Activated naive CD4-positive, alpha-beta T cell treated with anti-CD3 and anti-CD28 coated beads, Interleukin-2, amount 10 ng/mL, durations not matched to agents 7 days and 5 days (primary cell): ENCODE results near the gene AKT3.
"Not testable (repeated sequence)": the region's sequence is repeated elsewhere in the genome, so short reads cannot be mapped to it uniquely, and the experiment has no call there.

Source experiments
- CTCF ChIA-PET: fragments of 350-600 bp; sonication (Branson Sonifier 250); formaldehyde crosslinking; loops from one replicate; lab custom pipeline; 2021; ENCODE audit warnings: antibody characterized with exemption; lab: Charles Lee
- DNase-seq: peaks from one replicate; pipeline ENCODE4 v3.0.0-alpha.2; 2020
- H3K27ac Mint-ChIP-seq: one replicate; pipeline ENCODE4 v1.8.0; 2021; ENCODE audit warnings: mild to moderate bottlenecking, moderate library complexity, mixed read lengths
- H3K27me3 Mint-ChIP-seq: one replicate; pipeline ENCODE4 v1.8.0; 2021; ENCODE audit warnings: mild to moderate bottlenecking, mixed read lengths
- H3K36me3 Mint-ChIP-seq: one replicate; pipeline ENCODE4 v1.8.0; 2021; ENCODE audit warnings: mixed read lengths
- H3K4me1 Mint-ChIP-seq: one replicate; pipeline ENCODE4 v1.8.0; 2021; ENCODE audit warnings: mixed read lengths
- H3K4me3 Mint-ChIP-seq: one replicate; pipeline ENCODE4 v1.8.0; 2021; ENCODE audit warnings: mild to moderate bottlenecking, moderate library complexity, mixed read lengths
- H3K9me3 Mint-ChIP-seq: one replicate; pipeline ENCODE4 v1.8.0; 2021; ENCODE audit warnings: mixed read lengths

AKT3 gene

GRCh38 chr1:243649530-243649929, 200.5 kb downstream of the AKT3 start:
- not testable (repeated sequence) for H3K4me3 Mint-ChIP-seq

GRCh38 chr1:243646841-243647240, 203.2 kb downstream of the AKT3 start:
- Mint-ChIP-seq H3K27me3 (no peaks in the 10 kb centered on the region), H3K4me1 (no peaks in the 10 kb centered on the region), H3K27ac (no peak overlapping the region), H3K4me3 (no peak overlapping the region), H3K36me3 (peaks cover 3% of the 10 kb centered on the region), H3K9me3 (peaks cover 2% of the 10 kb centered on the region)
- DNase-seq = no peak
- CTCF ChIA-PET = no interaction called here

More at GRCh38 chr1:243649530-243649929, 200.5 kb downstream of the AKT3 start:
- H3K27me3 Mint-ChIP-seq, H3K4me1 Mint-ChIP-seq, CTCF ChIA-PET, H3K9me3 Mint-ChIP-seq, H3K27ac Mint-ChIP-seq, H3K36me3 Mint-ChIP-seq, DNase-seq: not testable (repeated sequence)

- no peaks in the 10 kb centered on the region for H3K27me3 Mint-ChIP-seq
- H3K36me3 Mint-ChIP-seq = peaks cover 6% of the 10 kb centered on the region
- DNase-seq = no peak
- CTCF ChIA-PET = no interaction called here
- H3K9me3 Mint-ChIP-seq = peaks cover 2% of the 10 kb centered on the region
- H3K4me1 Mint-ChIP-seq = no peaks in the 10 kb centered on the region
- no peak overlapping the region for H3K27ac Mint-ChIP-seq
- no peak overlapping the region for H3K4me3 Mint-ChIP-seq
Observed at GRCh38 chr1:243645281-243645680, 204.8 kb downstream of the AKT3 start.

- H3K9me3 Mint-ChIP-seq = no peaks in the 10 kb centered on the region
- no peak for DNase-seq
- CTCF ChIA-PET = no interaction called here
- no peaks in the 10 kb centered on the region for H3K27me3 Mint-ChIP-seq
- H3K27ac Mint-ChIP-seq = no peak overlapping the region
- peaks cover 4% of the 10 kb centered on the region for H3K36me3 Mint-ChIP-seq
- peaks cover 3% of the 10 kb centered on the region for H3K4me1 Mint-ChIP-seq
- H3K4me3 Mint-ChIP-seq = no peak overlapping the region
Observed at GRCh38 chr1:243642936-243643335, 207.1 kb downstream of the AKT3 start.

GRCh38 chr1:243639027-243639658, 210.9 kb downstream of the AKT3 start:
- Mint-ChIP-seq H3K4me1 (peaks cover 3% of the 10 kb centered on the region), H3K27me3 (no peaks in the 10 kb centered on the region), H3K9me3 (no peaks in the 10 kb centered on the region), H3K27ac (no peak overlapping the region), H3K36me3 (peaks cover 4% of the 10 kb centered on the region), H3K4me3 (no peak overlapping the region)
- no peak for DNase-seq
- CTCF ChIA-PET = no interaction called here

- H3K27ac Mint-ChIP-seq = no peak overlapping the region
- H3K9me3 Mint-ChIP-seq = no peaks in the 10 kb centered on the region
- no peaks in the 10 kb centered on the region for H3K27me3 Mint-ChIP-seq
- DNase-seq = no peak
- CTCF ChIA-PET = no interaction called here
- peaks cover 4% of the 10 kb centered on the region for H3K36me3 Mint-ChIP-seq
- peaks cover 3% of the 10 kb centered on the region for H3K4me1 Mint-ChIP-seq
- no peak overlapping the region for H3K4me3 Mint-ChIP-seq
Observed at GRCh38 chr1:243638186-243638585, 211.9 kb downstream of the AKT3 start.

- H3K27me3 Mint-ChIP-seq = no peaks in the 10 kb centered on the region
- H3K27ac Mint-ChIP-seq = no peak overlapping the region
- no peak overlapping the region for H3K4me3 Mint-ChIP-seq
- H3K36me3 Mint-ChIP-seq = peaks cover 9% of the 10 kb centered on the region
- DNase-seq = no peak
- no peaks in the 10 kb centered on the region for H3K4me1 Mint-ChIP-seq
- peaks cover 14% of the 10 kb centered on the region for H3K9me3 Mint-ChIP-seq
- CTCF ChIA-PET = no interaction called here
Observed at GRCh38 chr1:243628476-243628907, 221.6 kb downstream of the AKT3 start.

- Mint-ChIP-seq H3K9me3 (peaks cover 11% of the 10 kb centered on the region), H3K4me1 (no peaks in the 10 kb centered on the region), H3K36me3 (peaks cover 9% of the 10 kb centered on the region), H3K27me3 (no peaks in the 10 kb centered on the region), H3K27ac (no peak overlapping the region), H3K4me3 (no peak overlapping the region)
- DNase-seq = no peak
- CTCF ChIA-PET = no interaction called here
Observed at GRCh38 chr1:243623841-243624240, 226.2 kb downstream of the AKT3 start.

- peaks cover 11% of the 10 kb centered on the region for H3K9me3 Mint-ChIP-seq
- no peak overlapping the region for H3K27ac Mint-ChIP-seq
- no peak for DNase-seq
- peaks cover 9% of the 10 kb centered on the region for H3K36me3 Mint-ChIP-seq
- H3K4me3 Mint-ChIP-seq = no peak overlapping the region
- CTCF ChIA-PET = no interaction called here
- no peaks in the 10 kb centered on the region for H3K27me3 Mint-ChIP-seq
- no peaks in the 10 kb centered on the region for H3K4me1 Mint-ChIP-seq
Observed at GRCh38 chr1:243621973-243622372, 228.1 kb downstream of the AKT3 start.

- no peak overlapping the region for H3K27ac Mint-ChIP-seq
- peaks cover 11% of the 10 kb centered on the region for H3K9me3 Mint-ChIP-seq
- H3K27me3 Mint-ChIP-seq = no peaks in the 10 kb centered on the region
- CTCF ChIA-PET = no interaction called here
- H3K4me1 Mint-ChIP-seq = no peaks in the 10 kb centered on the region
- no peak for DNase-seq
- H3K36me3 Mint-ChIP-seq = peaks cover 7% of the 10 kb centered on the region
- no peak overlapping the region for H3K4me3 Mint-ChIP-seq
Observed at GRCh38 chr1:243620096-243620495, 229.9 kb downstream of the AKT3 start.

- no peak for DNase-seq
- CTCF ChIA-PET = no interaction called here
- H3K27me3 Mint-ChIP-seq = no peaks in the 10 kb centered on the region
- H3K4me3 Mint-ChIP-seq = no peak overlapping the region
- no peak overlapping the region for H3K27ac Mint-ChIP-seq
- peaks cover 2% of the 10 kb centered on the region for H3K9me3 Mint-ChIP-seq
- H3K36me3 Mint-ChIP-seq = peaks cover 9% of the 10 kb centered on the region
- no peaks in the 10 kb centered on the region for H3K4me1 Mint-ChIP-seq
Observed at GRCh38 chr1:243609698-243610097, 240.3 kb downstream of the AKT3 start.

GRCh38 chr1:243605604-243606003, 244.4 kb downstream of the AKT3 start:
- no peak for DNase-seq
- Mint-ChIP-seq H3K4me1 (no peaks in the 10 kb centered on the region), H3K36me3 (peaks cover 12% of the 10 kb centered on the region), H3K9me3 (peaks cover 10% of the 10 kb centered on the region), H3K4me3 (no peak overlapping the region), H3K27ac (no peak overlapping the region), H3K27me3 (no peaks in the 10 kb centered on the region)
- CTCF ChIA-PET = no interaction called here

- H3K4me1 Mint-ChIP-seq = peaks cover 12% of the 10 kb centered on the region
- H3K27me3 Mint-ChIP-seq = no peaks in the 10 kb centered on the region
- H3K27ac Mint-ChIP-seq = no peak overlapping the region
- CTCF ChIA-PET = no interaction called here
- no peak overlapping the region for H3K4me3 Mint-ChIP-seq
- H3K36me3 Mint-ChIP-seq = peaks cover 7% of the 10 kb centered on the region
- no peak for DNase-seq
- peaks cover 8% of the 10 kb centered on the region for H3K9me3 Mint-ChIP-seq
Observed at GRCh38 chr1:243601720-243602119, 248.3 kb downstream of the AKT3 start.

- H3K27me3 Mint-ChIP-seq = no peaks in the 10 kb centered on the region
- CTCF ChIA-PET = interaction anchor here (1.0 kb wide), 1 partner anchor 140 kb away, joined by 3 read pairs; no protein-coding TSS in a partner anchor
- H3K4me1 Mint-ChIP-seq = peaks cover 26% of the 10 kb centered on the region
- peaks cover 7% of the 10 kb centered on the region for H3K9me3 Mint-ChIP-seq
- peaks cover 3% of the 10 kb centered on the region for H3K36me3 Mint-ChIP-seq
- no peak overlapping the region for H3K4me3 Mint-ChIP-seq
- H3K27ac Mint-ChIP-seq = no peak overlapping the region
- DNase-seq = peak; percentile 32
Observed at GRCh38 chr1:243598433-243598832, 251.6 kb downstream of the AKT3 start.

- Mint-ChIP-seq H3K9me3 (peaks cover 6% of the 10 kb centered on the region), H3K4me3 (no peak overlapping the region), H3K27me3 (no peaks in the 10 kb centered on the region), H3K27ac (no peak overlapping the region), H3K36me3 (peaks cover 3% of the 10 kb centered on the region), H3K4me1 (peaks cover 26% of the 10 kb centered on the region)
- no peak for DNase-seq
- CTCF ChIA-PET = no interaction called here
Observed at GRCh38 chr1:243597383-243597782, 252.7 kb downstream of the AKT3 start.
